Neural progenitor cell (in vitro differentiated cells): ENCODE results near the gene EXOSC7.

Experiments used
- CTCF ChIP-seq: fragments of 200-600 bp; sonication (generic); IDR thresholded peaks from 2 replicates; pipeline ENCODE4 v1.5.1; 2017; ENCODE audit warnings: antibody characterized with exemption, mild to moderate bottlenecking
- EZH2 ChIP-seq: fragments of 200-600 bp; sonication (generic); IDR thresholded peaks from 2 replicates; pipeline ENCODE4 v1.6.1; 2017; ENCODE audit warnings: antibody characterized with exemption, mild to moderate bottlenecking, moderate library complexity
- EZH2phosphoT487 ChIP-seq: fragments of 200-600 bp; sonication (generic); IDR thresholded peaks from 2 replicates; pipeline ENCODE4 v1.6.1; 2017; ENCODE audit warnings: antibody characterized with exemption

GRCh38 chr3:44939581-44940036, 36.4 kb upstream of the EXOSC7 start:
- TF ChIP-seq CTCF (no peak), EZH2 (no peak), EZH2phosphoT487 (no peak)
